ENCODE measurements around the gene LRP5.

DNA sequence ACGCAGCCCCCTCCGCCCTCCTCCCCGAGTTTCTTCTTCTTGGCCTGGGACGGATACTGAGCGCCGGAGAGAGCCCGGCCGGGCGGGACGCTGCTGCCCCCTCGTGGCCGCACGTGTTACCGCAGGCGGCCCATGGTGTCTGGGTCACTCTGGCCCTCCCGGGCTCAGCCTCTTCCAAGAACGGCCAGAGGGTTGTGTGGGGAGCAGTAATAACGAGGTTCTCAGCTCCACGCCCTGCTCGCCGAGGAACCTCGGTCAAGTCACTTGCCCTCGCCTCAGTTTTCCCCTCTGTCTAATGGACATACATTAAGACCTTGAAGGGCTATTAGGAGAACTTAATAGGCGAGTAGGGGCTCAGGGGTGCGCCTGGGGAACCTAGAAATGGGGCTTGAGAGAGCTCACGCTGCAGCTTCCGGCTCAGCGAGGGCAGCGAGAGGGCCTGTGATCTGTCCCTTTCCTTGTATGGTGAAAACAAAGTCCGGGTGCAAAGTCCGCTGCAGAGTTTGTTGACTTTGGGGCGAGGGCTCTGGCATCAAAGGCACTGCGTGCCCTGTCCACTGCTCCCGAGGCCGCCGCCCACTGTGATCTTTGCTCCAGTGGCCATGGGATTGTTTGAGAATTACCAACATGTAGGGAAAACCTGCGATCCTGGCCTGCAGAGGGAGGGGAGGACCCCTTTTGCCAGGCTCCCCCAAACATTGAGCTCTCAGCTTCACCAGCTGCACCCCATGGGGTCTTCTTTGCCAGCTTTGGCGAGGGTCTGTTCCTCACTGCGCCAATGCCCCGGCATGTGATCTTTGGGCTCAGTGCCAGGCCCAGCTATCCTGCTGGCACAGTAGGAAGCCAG is 14.4 kb upstream of the LRP5 start:
- TF ChIP-seq, protein P1, sequence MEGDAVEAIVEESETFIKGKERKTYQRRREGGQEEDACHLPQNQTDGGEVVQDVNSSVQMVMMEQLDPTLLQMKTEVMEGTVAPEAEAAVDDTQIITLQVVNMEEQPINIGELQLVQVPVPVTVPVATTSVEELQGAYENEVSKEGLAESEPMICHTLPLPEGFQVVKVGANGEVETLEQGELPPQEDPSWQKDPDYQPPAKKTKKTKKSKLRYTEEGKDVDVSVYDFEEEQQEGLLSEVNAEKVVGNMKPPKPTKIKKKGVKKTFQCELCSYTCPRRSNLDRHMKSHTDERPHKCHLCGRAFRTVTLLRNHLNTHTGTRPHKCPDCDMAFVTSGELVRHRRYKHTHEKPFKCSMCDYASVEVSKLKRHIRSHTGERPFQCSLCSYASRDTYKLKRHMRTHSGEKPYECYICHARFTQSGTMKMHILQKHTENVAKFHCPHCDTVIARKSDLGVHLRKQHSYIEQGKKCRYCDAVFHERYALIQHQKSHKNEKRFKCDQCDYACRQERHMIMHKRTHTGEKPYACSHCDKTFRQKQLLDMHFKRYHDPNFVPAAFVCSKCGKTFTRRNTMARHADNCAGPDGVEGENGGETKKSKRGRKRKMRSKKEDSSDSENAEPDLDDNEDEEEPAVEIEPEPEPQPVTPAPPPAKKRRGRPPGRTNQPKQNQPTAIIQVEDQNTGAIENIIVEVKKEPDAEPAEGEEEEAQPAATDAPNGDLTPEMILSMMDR (IDR thresholded peaks at IDR 0.05), result peak; percentile 89 to 94 (median 93)
- TF ChIP-seq POLR2A (IDR thresholded peaks at IDR 0.05), result no peak

Measured in vagina (tissue), 2 donors.